Measurements from ENCODE around the gene ADGRD1. TPM values are rescaled to one million over a fixed set of nuclear protein-coding genes. Genes with fewer than 3 reads are reported as not detected.

The ADGRD1 gene
- total RNA-seq, 2 donors from 2014 or later = 21.3 to 37.0 TPM

GRCh38 chr12:130938186-130938585, 15.5 kb upstream of the ADGRD1 start:
- no peak overlapping the region for H3K4me3 ChIP-seq
- ATAC-seq (ENCODE audit: insufficient number of reproducible peaks, low FRiP score, low read depth) = no peak
- no peak overlapping the region for H3K27ac ChIP-seq
- H3K9me3 ChIP-seq = no peaks in the 10 kb centered on the region
- H3K4me1 ChIP-seq (ENCODE audit: control insufficient read depth in 1 of 2, low read depth in 2 of 2) = no peaks in the 10 kb centered on the region
- H3K36me3 ChIP-seq = no peaks in the 10 kb centered on the region
- no peak for TF ChIP-seq CTCF (IDR thresholded peaks at IDR 0.05)
- no peak for DNase-seq (ENCODE audit: low spot score)
- H3K27me3 ChIP-seq (replicated peaks; ENCODE audit: insufficient read depth) = no peaks in the 10 kb centered on the region

GRCh38 chr12:130944878-130945277, 8.8 kb upstream of the ADGRD1 start:
- Histone ChIP-seq H3K9me3 (peaks cover 5% of the 10 kb centered on the region), H3K27ac (no peak overlapping the region), H3K4me1 (ENCODE audit: control insufficient read depth in 1 of 2, low read depth in 2 of 2) (peaks cover 0 to 14% of the 10 kb centered on the region in 2 donors), H3K27me3 (replicated peaks; ENCODE audit: insufficient read depth) (no peaks in the 10 kb centered on the region), H3K36me3 (no peaks in the 10 kb centered on the region), H3K4me3 (no peak overlapping the region)
- ATAC-seq (ENCODE audit: insufficient number of reproducible peaks, low FRiP score, low read depth) = no peak
- no peak for DNase-seq (ENCODE audit: low spot score)
- no peak for TF ChIP-seq CTCF (IDR thresholded peaks at IDR 0.05)

GRCh38 chr12:130945786-130946492, 7.8 kb upstream of the ADGRD1 start:
- Histone ChIP-seq H3K27ac (peak overlapping the region in 1 of 2 donors; percentile 39), H3K4me3 (no peak overlapping the region), H3K9me3 (peaks cover 5% of the 10 kb centered on the region), H3K27me3 (replicated peaks; ENCODE audit: insufficient read depth) (no peaks in the 10 kb centered on the region), H3K36me3 (no peaks in the 10 kb centered on the region), H3K4me1 (ENCODE audit: control insufficient read depth in 1 of 2, low read depth in 2 of 2) (peaks cover 0 to 14% of the 10 kb centered on the region in 2 donors)
- DNase-seq (ENCODE audit: low spot score) = no peak
- ATAC-seq (ENCODE audit: insufficient number of reproducible peaks, low FRiP score, low read depth) = no peak
- no peak for TF ChIP-seq CTCF (IDR thresholded peaks at IDR 0.05)

GRCh38 chr12:130947028-130947613, 6.6 kb upstream of the ADGRD1 start:
- peaks cover 5% of the 10 kb centered on the region for H3K9me3 ChIP-seq
- ATAC-seq (ENCODE audit: insufficient number of reproducible peaks, low FRiP score, low read depth) (no peak), DNase-seq (ENCODE audit: low spot score) (no peak)
- peaks cover 0 to 14% of the 10 kb centered on the region in 2 donors for H3K4me1 ChIP-seq (ENCODE audit: control insufficient read depth in 1 of 2, low read depth in 2 of 2)
- no peak overlapping the region for H3K27ac ChIP-seq
- H3K27me3 ChIP-seq (replicated peaks; ENCODE audit: insufficient read depth) = no peaks in the 10 kb centered on the region
- TF ChIP-seq CTCF (IDR thresholded peaks at IDR 0.05) = no peak
- H3K36me3 ChIP-seq = no peaks in the 10 kb centered on the region
- no peak overlapping the region for H3K4me3 ChIP-seq

GRCh38 chr12:130948136-130948535, 5.6 kb upstream of the ADGRD1 start:
- no peak for TF ChIP-seq CTCF (IDR thresholded peaks at IDR 0.05)
- Histone ChIP-seq H3K4me3 (no peak overlapping the region), H3K27me3 (replicated peaks; ENCODE audit: insufficient read depth) (no peaks in the 10 kb centered on the region), H3K36me3 (no peaks in the 10 kb centered on the region), H3K9me3 (peaks cover 5% of the 10 kb centered on the region), H3K27ac (no peak overlapping the region), H3K4me1 (ENCODE audit: control insufficient read depth in 1 of 2, low read depth in 2 of 2) (peaks cover 0 to 24% of the 10 kb centered on the region in 2 donors)
- DNase-seq (ENCODE audit: low spot score) (no peak), ATAC-seq (ENCODE audit: insufficient number of reproducible peaks, low FRiP score, low read depth) (no peak)
